Kidney epithelial cell (primary cell): Measurements from ENCODE around the gene TAF10. TPM values are rescaled to one million over a fixed set of nuclear protein-coding genes. Genes with fewer than 3 reads are reported as not detected.

Source experiments
- DNase-seq: peaks from one replicate; pipeline ENCODE4 v3.0.0-alpha.2; 2010; ENCODE audit warnings: low read depth
- H3K27me3 ChIP-seq: 2 replicates; pipeline ENCODE4 v1.6.0; 2011; ENCODE audit warnings: low read length; ENCODE audit not compliant: control insufficient read depth, insufficient read depth
- H3K36me3 ChIP-seq: 2 replicates; pipeline ENCODE4 v1.5.1; 2011; ENCODE audit warnings: low read length; ENCODE audit not compliant: control insufficient read depth, insufficient read depth
- H3K4me3 ChIP-seq: 2 replicates; pipeline ENCODE4 v1.5.1; 2011; ENCODE audit warnings: low read depth, mild to moderate bottlenecking, control low read depth, low read length
- total RNA-seq: library from RNA; depleted of rRNA; stranded (reverse); fragments of >200 nt; gene quantifications from 2 replicates; pipeline ENCODE4 v1.2.3, GENCODE V29; 2015
- TF ChIP-seq, protein P1 (sequence below): IDR thresholded peaks from 2 replicates; pipeline ENCODE4 v1.5.1; 2011; ENCODE audit warnings: mild to moderate bottlenecking, moderate library complexity, low read length, control low read depth, inconsistent platforms; ENCODE audit not compliant: insufficient read depth, poor library complexity, severe bottlenecking

TAF10 gene
- total RNA-seq, 1 donor from 2014 or later: 57.2 TPM

DNA sequence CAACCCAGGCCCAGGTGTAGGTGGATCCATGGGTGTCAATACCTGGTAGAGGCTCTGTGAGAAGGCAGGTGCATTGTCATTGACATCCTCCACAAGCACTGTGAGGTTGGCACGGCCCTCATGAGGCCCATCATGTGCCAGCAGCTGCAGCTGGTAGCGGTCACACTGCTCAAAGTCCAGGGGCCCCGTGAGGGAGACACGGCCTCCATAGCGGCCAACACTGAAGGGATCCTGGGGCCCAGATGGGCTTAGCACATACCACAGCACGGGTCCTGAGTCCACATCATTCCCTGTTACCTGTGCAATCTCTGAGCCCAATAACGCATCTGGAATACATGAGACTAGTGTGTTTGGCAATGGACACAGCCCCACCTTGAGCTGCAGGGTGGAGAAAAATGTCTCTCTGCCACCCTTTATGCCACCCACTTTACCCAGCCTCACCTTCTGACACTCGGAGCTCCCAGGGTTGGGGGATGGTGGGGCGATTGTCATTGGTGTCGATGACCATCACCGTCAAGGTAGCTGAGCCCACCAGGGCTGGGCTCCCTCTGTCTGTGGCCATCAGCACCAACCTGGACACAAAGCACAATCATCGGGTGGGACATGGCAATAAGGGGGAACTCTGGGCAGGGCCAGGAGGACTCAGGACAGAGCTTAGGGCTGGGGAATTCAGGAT is 13.3 kb upstream of the TAF10 start:
- TF ChIP-seq, protein P1, sequence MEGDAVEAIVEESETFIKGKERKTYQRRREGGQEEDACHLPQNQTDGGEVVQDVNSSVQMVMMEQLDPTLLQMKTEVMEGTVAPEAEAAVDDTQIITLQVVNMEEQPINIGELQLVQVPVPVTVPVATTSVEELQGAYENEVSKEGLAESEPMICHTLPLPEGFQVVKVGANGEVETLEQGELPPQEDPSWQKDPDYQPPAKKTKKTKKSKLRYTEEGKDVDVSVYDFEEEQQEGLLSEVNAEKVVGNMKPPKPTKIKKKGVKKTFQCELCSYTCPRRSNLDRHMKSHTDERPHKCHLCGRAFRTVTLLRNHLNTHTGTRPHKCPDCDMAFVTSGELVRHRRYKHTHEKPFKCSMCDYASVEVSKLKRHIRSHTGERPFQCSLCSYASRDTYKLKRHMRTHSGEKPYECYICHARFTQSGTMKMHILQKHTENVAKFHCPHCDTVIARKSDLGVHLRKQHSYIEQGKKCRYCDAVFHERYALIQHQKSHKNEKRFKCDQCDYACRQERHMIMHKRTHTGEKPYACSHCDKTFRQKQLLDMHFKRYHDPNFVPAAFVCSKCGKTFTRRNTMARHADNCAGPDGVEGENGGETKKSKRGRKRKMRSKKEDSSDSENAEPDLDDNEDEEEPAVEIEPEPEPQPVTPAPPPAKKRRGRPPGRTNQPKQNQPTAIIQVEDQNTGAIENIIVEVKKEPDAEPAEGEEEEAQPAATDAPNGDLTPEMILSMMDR: no peak
- Histone ChIP-seq H3K4me3 (no peak overlapping the region), H3K36me3 (no peaks in the 10 kb centered on the region), H3K27me3 (peaks cover 18% of the 10 kb centered on the region)
- no peak for DNase-seq

DNA sequence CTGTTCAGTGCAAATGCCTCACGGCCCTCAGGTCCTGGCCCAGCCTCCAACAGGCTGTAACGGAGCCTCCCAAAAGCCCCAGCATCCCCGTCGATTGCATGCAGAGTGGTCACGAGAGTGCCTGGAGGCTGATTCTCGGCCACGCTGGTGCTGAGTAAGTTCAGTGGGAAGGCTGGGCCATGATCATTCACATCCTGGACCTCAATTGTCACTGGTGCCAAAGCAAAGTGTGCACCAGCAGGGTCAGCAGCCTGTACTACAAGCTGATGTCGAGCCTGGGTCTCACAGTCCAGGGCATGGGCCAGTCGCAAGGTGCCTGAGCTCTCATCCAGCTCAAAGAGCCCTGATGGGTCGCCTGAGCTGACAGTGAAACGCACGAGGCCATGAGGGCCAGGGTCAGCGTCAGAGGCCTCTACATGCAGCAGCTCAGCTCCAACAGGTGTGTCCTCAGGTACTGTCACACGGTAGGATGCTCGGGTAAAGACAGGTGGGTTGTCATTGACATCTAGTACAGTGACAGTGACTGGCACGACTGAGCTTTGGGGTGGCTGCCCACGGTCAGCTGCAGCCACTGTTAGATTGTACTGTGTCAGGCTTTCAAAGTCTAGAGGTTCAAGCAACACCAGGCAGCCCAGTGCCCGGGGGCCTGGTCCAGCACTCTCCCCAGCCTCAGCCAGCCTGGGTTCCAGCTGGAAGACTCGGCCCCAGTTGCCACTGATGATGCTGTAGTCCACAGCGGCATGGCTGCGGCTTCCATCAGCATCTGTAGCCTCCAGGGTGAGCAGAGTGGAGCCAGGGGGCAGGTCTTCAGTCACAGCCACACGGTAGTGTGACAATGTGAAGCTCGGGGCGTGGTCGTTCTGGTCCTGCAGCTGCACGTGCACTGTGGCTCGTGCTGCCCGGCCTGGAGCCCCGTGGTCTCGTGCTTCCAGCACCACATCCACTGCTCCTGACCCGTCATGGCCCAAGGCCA is 11.7 kb upstream of the TAF10 start:
- H3K36me3 ChIP-seq: no peaks in the 10 kb centered on the region
- no peak for DNase-seq
- H3K4me3 ChIP-seq: no peak overlapping the region
- H3K27me3 ChIP-seq: peaks cover 5% of the 10 kb centered on the region
- TF ChIP-seq, protein P1: no peak

DNA sequence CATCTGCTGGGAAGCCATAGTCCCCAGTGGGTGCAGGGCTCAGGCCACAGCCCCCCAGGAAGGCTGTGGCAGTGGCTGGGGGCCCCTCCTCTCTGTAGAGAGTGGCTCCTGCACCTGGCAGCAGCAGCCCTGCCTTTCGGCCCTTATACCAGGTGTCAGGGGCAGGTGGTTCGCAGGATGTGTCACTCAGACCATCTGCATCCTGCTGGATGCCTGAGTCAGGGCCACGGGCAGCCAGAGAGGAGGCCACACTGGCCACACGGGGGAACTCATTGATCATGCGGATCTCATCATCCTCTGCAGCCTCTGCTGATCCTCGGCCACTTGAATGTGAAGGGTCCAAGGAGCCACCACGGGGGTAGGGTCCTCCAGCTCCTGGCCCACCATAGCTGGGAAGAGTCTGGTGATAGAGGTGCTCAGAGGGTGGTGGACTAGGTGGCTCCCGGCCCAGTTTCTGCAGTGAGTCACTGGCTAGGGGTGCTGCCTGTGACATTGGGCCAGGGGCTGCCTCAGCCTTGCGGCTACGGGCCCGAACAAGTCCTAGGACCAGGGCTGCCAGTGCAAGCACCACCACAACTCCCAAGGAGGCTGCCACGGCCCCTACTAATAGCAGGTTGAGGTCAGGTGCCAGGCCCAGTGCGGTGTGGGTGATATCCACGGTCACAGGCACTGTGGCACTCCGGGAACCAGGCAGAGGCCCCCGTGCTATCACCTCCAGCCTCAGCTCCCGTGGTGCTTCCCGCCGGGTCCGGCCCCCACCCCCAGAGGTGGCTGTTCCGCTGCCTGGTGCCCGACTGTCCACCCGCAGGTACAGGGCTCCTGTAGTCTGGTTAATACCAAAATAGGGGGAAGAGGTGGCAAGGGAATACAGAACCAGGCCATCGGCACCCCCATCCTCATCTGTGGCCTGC is 10.5 kb upstream of the TAF10 start:
- H3K4me3 ChIP-seq: no peak overlapping the region
- TF ChIP-seq, protein P1: no peak
- peaks cover 2% of the 10 kb centered on the region for H3K27me3 ChIP-seq
- DNase-seq: no peak
- H3K36me3 ChIP-seq: no peaks in the 10 kb centered on the region

DNA sequence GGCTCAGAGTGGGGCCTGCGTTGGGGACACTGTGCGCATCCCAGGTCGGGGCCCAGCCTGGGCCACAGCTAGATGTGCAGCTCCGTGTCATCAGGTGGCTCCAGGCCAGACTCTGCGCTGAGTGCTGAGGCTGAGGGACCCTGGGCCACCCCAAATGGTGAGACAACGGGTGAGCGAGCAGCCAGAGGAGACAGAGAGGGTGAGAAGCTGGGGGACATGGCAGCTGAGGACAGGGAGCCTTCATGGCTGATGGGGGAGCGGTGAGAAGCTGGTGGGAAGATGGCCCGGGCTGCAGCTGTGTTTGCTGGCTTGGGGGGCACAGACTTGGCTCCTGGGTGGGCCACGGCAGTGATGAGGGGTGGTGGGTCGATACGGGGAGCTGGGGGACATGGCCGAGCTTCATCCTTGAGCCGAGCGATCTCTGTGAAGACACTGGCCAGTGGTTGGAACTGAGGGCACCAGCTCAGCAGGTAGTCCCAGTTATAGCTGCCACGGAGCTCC is 9.7 kb upstream of the TAF10 start:
- Histone ChIP-seq H3K36me3 (no peaks in the 10 kb centered on the region), H3K4me3 (no peak overlapping the region), H3K27me3 (no peaks in the 10 kb centered on the region)
- no peak for DNase-seq
- TF ChIP-seq, protein P1: no peak

DNA sequence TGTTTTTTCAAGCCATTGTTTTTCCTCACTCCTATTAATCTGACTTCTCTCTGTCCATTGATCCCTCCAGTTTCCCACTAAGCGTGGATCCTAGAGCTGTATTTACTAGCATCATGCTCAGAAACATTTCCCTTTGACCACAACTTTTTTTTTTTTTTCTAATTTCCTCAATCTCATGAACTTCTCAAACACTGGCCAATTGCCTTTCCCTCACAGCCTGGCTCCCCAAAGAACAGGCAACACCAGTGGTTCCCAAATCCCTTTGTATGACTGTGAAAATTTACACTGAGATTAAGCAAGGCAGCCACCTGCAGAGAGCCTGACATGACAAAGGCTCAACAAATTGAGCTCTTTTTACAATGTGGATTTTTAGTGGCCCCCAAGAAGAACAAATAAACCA is 8.6 kb upstream of the TAF10 start:
- H3K27me3 ChIP-seq: no peaks in the 10 kb centered on the region
- DNase-seq: no peak
- H3K4me3 ChIP-seq: no peak overlapping the region
- H3K36me3 ChIP-seq: peaks cover 1% of the 10 kb centered on the region
- TF ChIP-seq, protein P1: no peak
